Motor neuron (in vitro differentiated cells): ENCODE results near the gene PLCH2. TPM values are rescaled to one million over a fixed set of nuclear protein-coding genes. Genes with fewer than 3 reads are reported as not detected.
"Not testable (repeated sequence)": the region's sequence is repeated elsewhere in the genome, so short reads cannot be mapped to it uniquely, and the experiment has no call there.

ENCODE experiments used
- ATAC-seq, 8 experiments: fragments of 200-7000 bp; cut with Tn5 transposase; replicated peaks in 6 of 8; 2 replicates each; pipeline ENCODE4 v1.8.0; 2021; ENCODE audit warnings: mild to moderate bottlenecking in 8 of 8, moderate library complexity in 8 of 8
- H3K27ac ChIP-seq, 2 donors: fragments of 250-450 bp; sonication (Bioruptor Pico); 2 replicates each; pipeline ENCODE4 v1.9.0; 2021; ENCODE audit warnings: antibody characterized with exemption in 2 of 2, mild to moderate bottlenecking in 2 of 2, moderate library complexity in 1 of 2
- H3K4me1 ChIP-seq, 2 donors: fragments of 250-450 bp; sonication (Bioruptor Pico); replicated peaks in 1 of 2; 2 replicates each; pipeline ENCODE4 v1.6.1; 2021; ENCODE audit warnings: antibody characterized with exemption in 2 of 2, mild to moderate bottlenecking in 2 of 2, moderate library complexity in 1 of 2
- H3K4me3 ChIP-seq, 5 donors: fragments of 250-450 bp; sonication (Bioruptor Pico); 2 replicates each; pipeline ENCODE4 v1.9.0; 2021; ENCODE audit warnings: antibody characterized with exemption in 5 of 5, mild to moderate bottlenecking in 5 of 5, moderate library complexity in 4 of 5
- WGBS, 10 experiments: fragments of 450-650 bp; shearing (Covaris generic); methylation state at CpG; one replicate each; pipeline ENCODE4 v1.0.0; 2022; 5-methylcytosine and 5-hydroxymethylcytosine counted together
- in situ Hi-C, 9 experiments: fragments of 400-800 bp; cut with MboI; loops; one replicate each; pipeline ENCODE4 v1.15.0; 2021; ENCODE audit warnings: low sequenced_read_pairs in 9 of 9, low pct_unique_long_range_greater_than_20kb in 2 of 9; ENCODE audit not compliant: unreplicated experiment in 9 of 9
- total RNA-seq, 8 experiments: library from RNA; unstranded; fragments of 300-600 nt; gene quantifications; 2 replicates each; pipeline versions ENCODE4 v1.2.3 to v1.2.4, GENCODE V29; 2022

PLCH2 gene
- total RNA-seq, 8 experiments from 2014 or later, result 0.51 to 7.4 (median 4.9) TPM

DNA sequence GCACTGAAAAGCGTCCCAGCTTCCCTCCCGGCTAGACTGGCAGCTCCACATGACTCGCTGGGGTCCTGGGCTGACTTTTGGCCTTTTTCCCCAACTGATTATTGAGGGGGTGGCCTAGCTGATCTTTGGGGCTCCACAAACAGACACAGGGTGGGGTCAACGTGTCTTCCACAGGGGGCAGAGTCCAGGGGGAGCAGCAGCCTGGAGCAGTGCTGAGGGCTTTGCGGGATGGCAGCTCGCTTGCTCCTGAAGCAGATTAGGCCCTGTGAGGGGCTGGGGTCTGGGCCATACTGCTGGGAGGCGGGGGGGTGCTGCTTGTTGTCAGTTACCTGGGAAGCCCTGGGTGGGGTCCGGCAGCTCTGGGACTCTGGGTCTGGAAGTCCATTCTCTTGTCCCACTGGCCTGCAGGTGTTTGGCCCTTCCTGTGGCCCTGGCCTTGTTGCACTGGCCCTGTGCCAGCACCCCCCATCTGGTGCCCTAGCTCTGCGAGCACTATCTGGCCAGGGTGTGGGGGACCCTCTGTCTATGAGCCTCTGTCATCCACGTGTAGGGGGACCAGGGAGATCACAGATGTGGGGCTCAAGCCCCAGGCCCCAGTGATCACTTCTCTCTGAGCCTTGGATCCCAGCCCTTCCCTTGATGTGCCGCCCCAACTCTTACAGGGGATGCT, 66.3 kb downstream of the PLCH2 start:
- no peak for ATAC-seq
- Histone ChIP-seq H3K4me1 (peaks cover 62 to 72% of the 10 kb centered on the region in 2 donors), H3K4me3 (no peak overlapping the region)

DNA sequence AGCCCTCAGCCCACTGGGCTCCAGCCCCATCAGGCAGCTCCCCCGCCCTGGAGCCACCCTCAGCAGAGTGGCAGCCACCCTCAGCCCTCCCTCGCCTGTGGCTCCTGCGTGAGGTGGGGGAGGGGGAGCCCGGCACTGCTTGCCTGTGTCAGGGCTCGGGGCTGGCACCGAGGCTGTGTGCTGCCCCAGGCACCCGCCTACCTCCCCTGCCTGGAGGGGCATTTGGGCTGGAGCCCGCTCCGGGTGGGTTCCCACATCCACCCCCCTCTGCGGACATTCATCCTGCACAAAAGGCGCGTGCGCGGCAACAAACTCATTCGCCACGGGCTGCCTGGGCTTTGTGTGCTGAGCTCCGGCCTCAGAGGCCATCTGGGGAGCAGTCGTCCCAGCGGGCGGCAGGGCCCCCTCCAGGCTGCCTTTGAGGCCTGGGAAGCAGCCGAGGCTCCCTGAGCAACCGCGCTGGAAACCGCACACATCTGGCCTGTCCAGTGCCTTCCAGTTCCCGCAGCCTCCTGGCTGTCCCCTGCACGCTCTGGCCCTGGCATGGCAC, 67.5 kb downstream of the PLCH2 start:
- 0 to 5% (median 0%) methylated on average over 2 to 5 of the region's 26 CpGs; no CpG with 5 or more reads in 7 of the 10 experiments for WGBS, 10 experiments
- Histone ChIP-seq H3K4me1 (peaks cover 75 to 82% of the 10 kb centered on the region in 2 donors), H3K27ac (peak overlapping the region; percentile 84 to 94), H3K4me3 (no peak overlapping the region)
- in situ Hi-C loops, result loop anchor here in 5 of 9 experiments (10.0 to 25.0 kb wide), 4 partner anchors 106 to 131 kb away; partner anchors contain the start of gene PEX10 (in 3 of the 5)
- peak in 7 of 8 experiments; percentile 0 to 62 (median 43) for ATAC-seq

More for the DNA sequence above, 66.3 kb downstream of the PLCH2 start:
- H3K27ac ChIP-seq, result peak overlapping the region in 1 of 2 donors; percentile 94
- 85 to 100% (median 96%) methylated on average over 2 to 7 of the region's 11 CpGs; no CpG with 5 or more reads in 6 of the 10 experiments for WGBS, 10 experiments
- in situ Hi-C loops, result loop anchor here in 5 of 9 experiments (10.0 to 25.0 kb wide), 4 partner anchors 105 to 130 kb away; partner anchors contain the start of gene PEX10 (in 3 of the 5)

GRCh38 chr1:2544093-2544874, 68.2 kb downstream of the PLCH2 start:
- Histone ChIP-seq H3K4me3 (no peak overlapping the region), H3K4me1 (peaks cover 81 to 89% of the 10 kb centered on the region in 2 donors), H3K27ac (peak overlapping the region; percentile 84 to 94)
- ATAC-seq, result peak; percentile 0 to 31 (median 15)
- 0 to 83% (median 36%) methylated on average over 2 to 12 of the region's 26 CpGs; no CpG with 5 or more reads in 3 of the 10 experiments for WGBS, 10 experiments
- in situ Hi-C loops, result loop anchor here in 5 of 9 experiments (10.0 to 25.0 kb wide), 4 partner anchors 107 to 132 kb away; partner anchors contain the start of gene PEX10 (in 3 of the 5)

- ATAC-seq, result no peak
- in situ Hi-C loops, result loop anchor here in 5 of 9 experiments (10.0 to 25.0 kb wide), 4 partner anchors 108 to 133 kb away; partner anchors contain the start of gene PEX10 (in 3 of the 5)
- Histone ChIP-seq H3K4me3 (peak overlapping the region in 2 of 5 donors; percentile 14 to 26), H3K27ac (peak overlapping the region; percentile 84 to 94), H3K4me1 (peaks cover 85 to 91% of the 10 kb centered on the region in 2 donors)
- 16 to 76% (median 29%) methylated on average over 1 to 7 of the region's 19 CpGs; no CpG with 5 or more reads in 4 of the 10 experiments for WGBS, 10 experiments
These were observed 69.0 kb downstream of the PLCH2 start for GRCh38 chr1:2544875-2545640.

- peak overlapping the region; percentile 84 to 94 for H3K27ac ChIP-seq
- H3K4me1 ChIP-seq, result peaks cover 80 to 88% of the 10 kb centered on the region in 2 donors
- ATAC-seq, result peak; percentile 13 to 70 (median 40)
- peak overlapping the region in 3 of 5 donors; percentile 16 to 31 (median 30) for H3K4me3 ChIP-seq
- in situ Hi-C loops, result loop anchor here in 5 of 9 experiments (10.0 to 25.0 kb wide), 4 partner anchors 109 to 134 kb away; partner anchors contain the start of gene PEX10 (in 3 of the 5)
- 0 to 60% methylated on average over 1 of the region's 43 CpGs; no CpG with 5 or more reads in 8 of the 10 experiments for WGBS, 10 experiments
These were observed 69.8 kb downstream of the PLCH2 start for GRCh38 chr1:2545754-2546514.

DNA sequence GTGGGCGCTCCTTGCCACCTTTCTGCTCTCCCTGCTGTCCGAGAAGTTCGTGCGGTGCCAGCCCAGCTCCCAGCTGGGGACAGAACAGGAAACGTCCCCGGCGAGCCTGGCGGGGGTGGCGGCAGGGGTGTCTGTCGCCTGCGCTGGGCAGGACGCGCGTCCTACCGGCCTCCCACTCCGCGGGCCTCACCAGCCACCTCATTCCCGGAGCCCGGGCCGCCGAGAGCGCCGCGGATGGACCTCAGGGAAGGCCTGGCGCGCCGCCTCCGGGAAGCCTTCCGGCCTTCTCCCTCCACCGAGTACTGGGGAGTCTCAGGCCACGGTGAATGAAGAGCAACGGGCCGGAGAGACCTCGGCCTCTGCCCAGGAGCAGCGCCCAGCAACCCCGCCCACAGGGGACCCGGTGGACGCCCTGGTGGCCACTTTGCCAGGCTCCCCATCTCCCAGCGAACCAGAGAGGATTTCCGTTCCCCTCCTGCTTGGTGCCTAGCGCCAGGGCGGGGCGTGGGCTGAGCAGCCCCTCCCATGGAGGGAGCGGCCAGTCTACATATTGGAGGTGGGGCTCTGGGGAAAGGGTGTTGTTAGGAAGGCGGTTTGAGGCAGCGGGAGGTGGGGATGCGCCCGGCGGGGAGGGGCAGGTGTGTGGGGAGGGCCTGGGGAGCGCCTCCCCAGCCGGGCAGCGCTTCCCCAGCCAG, 70.6 kb downstream of the PLCH2 start:
- ATAC-seq, result peak; percentile 19 to 66 (median 34)
- in situ Hi-C loops, result loop anchor here in 5 of 9 experiments (10.0 to 25.0 kb wide), 4 partner anchors 109 to 134 kb away; partner anchors contain the start of gene PEX10 (in 3 of the 5)
- Histone ChIP-seq H3K4me3 (peak overlapping the region in 3 of 5 donors; percentile 12 to 31 (median 30)), H3K27ac (peak overlapping the region; percentile 80 to 92), H3K4me1 (peaks cover 78 to 81% of the 10 kb centered on the region in 2 donors)
- 3 to 20% (median 5%) methylated on average over 2 to 19 of the region's 52 CpGs; no CpG with 5 or more reads in 5 of the 10 experiments for WGBS, 10 experiments

DNA sequence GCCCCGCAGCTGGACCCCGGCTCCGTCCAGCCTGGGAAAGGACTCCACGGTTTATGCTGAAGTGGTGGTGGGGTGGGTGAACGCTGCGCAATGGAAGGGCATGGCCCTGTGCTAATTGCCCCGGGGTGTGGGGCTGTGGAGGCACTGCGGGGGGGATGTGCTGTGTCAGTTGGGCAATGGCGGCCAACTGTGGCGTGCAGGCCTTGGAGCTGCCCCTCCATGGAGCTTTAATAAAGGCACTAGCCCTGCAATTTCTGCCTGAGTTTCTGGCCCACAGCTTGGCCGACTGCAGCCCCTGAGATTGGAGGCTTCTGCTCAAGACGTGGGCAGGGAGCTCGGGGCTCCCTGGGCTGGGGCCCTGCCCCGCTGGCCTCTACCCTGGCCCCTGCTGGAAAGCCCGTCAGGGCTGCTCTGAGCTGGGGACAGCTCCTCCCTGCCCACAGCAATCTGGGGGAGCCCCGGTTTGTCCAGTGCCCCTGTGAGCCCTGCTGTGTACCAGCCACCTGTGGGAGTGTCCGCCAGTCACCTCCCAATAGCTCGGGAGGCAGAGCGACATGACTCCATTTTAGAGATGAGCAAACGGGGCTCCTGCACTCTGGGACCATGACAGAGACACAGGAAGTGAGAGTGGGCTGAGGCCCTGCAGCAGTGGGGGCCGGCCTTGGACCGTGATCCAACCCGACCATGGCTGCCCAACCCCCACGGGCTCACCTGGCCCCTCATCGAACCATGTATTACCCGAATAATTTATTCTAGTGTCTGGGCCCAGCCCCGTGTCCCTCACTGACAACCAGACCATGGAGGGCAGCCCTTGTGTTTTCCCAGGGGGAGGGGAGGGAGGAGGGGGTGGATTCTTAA, 71.3 kb downstream of the PLCH2 start:
- peak in 3 of 8 experiments; percentile 0 to 12 (median 3) for ATAC-seq
- 10 to 26% (median 20%) methylated on average over 2 to 13 of the region's 27 CpGs; no CpG with 5 or more reads in 7 of the 10 experiments for WGBS, 10 experiments
- in situ Hi-C loops, result loop anchor here in 5 of 9 experiments (10.0 to 25.0 kb wide), 4 partner anchors 110 to 135 kb away; partner anchors contain the start of gene PEX10 (in 3 of the 5)
- Histone ChIP-seq H3K27ac (peak overlapping the region; percentile 80 to 92), H3K4me1 (peaks cover 76 to 81% of the 10 kb centered on the region in 2 donors), H3K4me3 (peak overlapping the region in 3 of 5 donors; percentile 1 to 31 (median 30))

- in situ Hi-C loops, result loop anchor here in 5 of 9 experiments (10.0 to 25.0 kb wide), 4 partner anchors 111 to 136 kb away; partner anchors contain the start of gene PEX10 (in 3 of the 5)
- peak; percentile 2 to 15 (median 6) for ATAC-seq
- peaks cover 69 to 75% of the 10 kb centered on the region in 2 donors for H3K4me1 ChIP-seq
- peak overlapping the region; percentile 80 to 92 for H3K27ac ChIP-seq
- WGBS, 10 experiments, result 0 to 47% (median 24%) methylated on average over 1 to 13 of the region's 17 CpGs; no CpG with 5 or more reads in 3 of the 10 experiments
- peak overlapping the region in 1 of 5 donors; percentile 30 for H3K4me3 ChIP-seq
These were observed 72.0 kb downstream of the PLCH2 start for GRCh38 chr1:2548068-2548589.

DNA sequence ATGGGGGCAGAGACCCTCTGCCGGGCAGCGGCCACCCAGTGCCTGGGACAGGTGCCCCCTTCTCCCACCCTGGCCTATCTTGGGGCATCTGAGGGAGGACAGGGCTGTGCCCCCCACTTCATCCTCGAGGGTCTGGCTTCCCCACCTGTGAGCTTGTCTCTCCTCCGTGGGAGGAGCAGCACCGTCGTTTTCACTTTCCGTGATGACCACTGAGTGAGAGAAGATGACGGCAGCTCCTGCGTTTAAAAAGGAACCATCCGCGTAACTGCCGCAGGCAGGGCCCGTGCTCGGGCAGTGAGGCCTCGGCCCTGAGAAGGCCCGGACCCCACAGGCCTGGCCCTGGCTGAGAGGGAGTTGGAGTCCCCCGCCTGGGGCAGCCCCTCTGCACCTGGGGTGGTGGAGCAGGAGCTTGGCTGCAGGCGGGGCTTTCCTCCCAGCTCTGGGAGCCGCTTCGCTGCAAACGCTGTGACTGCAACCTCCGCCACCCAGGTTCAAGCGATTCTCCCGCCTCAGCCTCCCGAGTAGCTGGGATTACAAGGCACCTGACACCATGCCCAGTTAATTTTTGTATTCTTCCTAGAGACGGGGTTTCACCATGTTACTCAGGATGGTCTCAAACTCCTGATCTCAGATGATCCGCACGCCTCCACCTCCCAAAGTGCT, 73.4 kb downstream of the PLCH2 start:
- not testable (repeated sequence) for ATAC-seq, H3K4me3 ChIP-seq
- 80 to 100% methylated on average over 1 to 2 of the region's 28 CpGs; no CpG with 5 or more reads in 8 of the 10 experiments for WGBS, 10 experiments
- Histone ChIP-seq H3K4me1 (peaks cover 61 to 69% of the 10 kb centered on the region in 2 donors), H3K27ac (peak overlapping the region; percentile 80 to 92)
- in situ Hi-C loops, result loop anchor here in 5 of 9 experiments (10.0 to 25.0 kb wide), 5 partner anchors 112 to 888 kb away; partner anchors contain the start of gene PEX10 (in 3 of the 5)
